ENCODE data around the gene SGMS1.
"Not testable (repeated sequence)": the region's sequence is repeated elsewhere in the genome, so short reads cannot be mapped to it uniquely, and the experiment has no call there.

The SGMS1 gene

DNA sequence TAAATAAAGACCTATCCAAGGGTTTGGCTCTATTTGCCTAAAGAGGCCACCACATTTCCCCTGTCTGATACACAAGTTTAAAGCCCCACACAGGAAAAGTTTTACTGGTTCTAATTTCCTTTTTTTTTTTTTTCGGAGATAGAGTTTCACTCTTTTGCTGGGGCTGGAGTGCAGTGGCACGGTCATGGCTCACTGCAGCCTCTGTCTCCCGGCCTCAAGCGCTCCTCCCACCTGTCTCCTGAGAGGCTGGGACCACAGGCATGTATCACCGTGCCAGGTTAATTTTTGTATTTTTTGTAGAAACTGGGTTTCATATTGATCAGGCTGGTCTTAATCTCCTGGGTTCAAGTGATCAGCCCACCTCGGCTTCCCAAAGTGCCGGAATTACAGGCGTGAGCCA, 319.1 kb downstream of the SGMS1 start:
- DNase-seq (ENCODE audit: low spot score), result no peak

DNA sequence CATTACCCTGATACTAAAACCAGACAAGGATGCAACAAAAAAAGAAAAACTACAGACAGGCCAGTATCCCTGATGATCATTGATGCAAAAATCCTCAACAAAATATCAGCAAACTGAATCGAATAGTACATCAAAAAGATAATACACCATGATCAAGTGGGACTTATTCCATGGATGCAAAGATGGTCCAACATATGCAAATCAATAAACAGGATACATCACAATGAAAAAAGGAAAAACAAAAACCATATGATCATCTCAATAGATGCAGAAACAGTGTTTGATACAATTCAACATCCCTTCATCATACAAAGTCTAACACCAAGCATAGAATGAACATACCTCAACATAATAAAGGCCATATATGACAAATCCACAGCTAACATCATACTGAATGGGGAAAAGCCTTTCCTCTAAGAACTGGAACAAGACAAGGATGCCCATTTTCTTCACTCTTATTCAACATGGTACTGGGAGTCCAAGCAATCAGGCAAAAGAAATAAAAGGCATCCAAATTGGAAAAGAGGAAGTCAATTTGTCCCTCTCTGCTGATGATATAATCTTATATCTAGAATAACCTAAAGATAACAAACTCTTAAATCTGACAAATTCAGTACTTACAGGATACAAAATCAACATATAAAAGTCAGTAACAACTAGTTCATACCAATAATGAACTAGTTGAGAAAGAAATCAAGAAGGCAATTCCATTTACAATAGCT, 323.6 kb downstream of the SGMS1 start:
- no peak for DNase-seq (ENCODE audit: low spot score)

DNA sequence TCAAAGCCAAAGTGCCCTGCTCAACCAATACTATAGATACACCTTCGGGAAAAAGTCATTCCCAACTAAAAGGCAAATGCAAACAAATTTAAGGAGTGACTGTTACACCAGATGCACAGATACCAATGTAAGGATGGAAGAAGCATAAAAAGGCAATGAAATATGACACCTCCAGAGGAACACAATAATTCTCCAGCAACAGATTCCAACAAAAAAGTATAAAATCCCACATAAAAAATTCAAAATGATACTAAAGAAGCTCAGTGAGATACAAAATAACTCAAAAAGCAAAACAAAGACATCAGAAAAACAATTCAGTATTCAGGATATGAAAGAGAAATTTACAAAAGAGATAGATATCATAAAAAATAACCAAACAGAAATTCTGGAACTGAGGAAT, 328.4 kb downstream of the SGMS1 start:
- DNase-seq (ENCODE audit: low spot score), result no peak

DNA sequence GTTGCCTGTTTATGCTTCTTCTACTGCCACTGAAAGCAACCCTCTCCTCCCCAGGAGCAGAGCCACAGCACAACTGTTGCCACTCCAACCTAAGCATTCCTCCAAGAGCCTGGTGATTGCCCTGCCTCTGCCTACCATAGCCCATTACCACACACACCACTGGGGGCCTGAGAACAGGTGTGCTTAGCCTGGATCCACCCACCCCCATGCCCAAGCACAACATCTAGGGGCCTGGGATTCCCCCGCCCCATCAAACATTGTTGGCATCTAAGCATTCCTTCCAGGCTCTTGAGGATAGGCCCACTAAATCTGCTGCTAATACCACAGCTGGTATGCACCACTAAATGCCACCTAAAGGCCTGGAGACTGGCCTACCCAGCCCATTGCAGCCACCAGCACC, 329.2 kb downstream of the SGMS1 start:
- DNase-seq (ENCODE audit: low spot score), result no peak

DNA sequence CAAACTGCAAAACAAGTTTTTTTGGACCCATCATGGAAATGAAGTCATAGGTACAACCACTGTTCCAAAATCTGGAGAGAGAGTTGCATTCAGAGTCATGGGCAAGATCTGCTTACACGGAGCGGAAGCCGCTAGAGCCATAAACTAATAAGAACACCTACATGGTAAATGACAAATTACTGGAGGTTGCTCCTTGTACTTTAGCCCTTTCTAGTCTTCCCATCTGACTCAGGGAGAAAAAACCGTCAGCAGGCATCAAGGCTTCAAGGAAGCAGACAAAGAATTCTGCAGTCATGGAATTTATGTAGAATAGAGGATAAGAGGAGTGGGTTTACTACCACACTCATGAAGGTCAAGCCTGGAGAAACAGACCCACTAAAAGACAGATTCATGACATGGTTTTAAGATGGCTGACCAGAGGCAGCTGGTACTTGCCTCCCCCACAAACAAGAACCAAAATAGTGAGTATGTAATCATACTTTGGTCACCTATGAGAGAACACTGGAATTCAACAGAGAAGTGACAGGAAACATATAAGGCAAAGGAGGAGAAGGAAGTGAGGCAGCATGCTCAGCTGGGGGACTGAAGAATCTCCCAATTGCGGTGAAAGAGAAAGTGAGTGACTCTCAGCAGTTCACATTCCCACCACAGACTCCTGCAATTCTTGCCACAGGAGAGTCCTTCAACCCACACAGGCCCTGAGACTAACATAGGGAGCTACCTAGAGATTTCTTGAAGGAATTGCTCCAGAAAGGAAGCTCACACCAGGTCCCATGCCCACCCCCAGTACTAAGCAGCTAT, 330.0 kb downstream of the SGMS1 start:
- no peak for DNase-seq (ENCODE audit: low spot score)

DNA sequence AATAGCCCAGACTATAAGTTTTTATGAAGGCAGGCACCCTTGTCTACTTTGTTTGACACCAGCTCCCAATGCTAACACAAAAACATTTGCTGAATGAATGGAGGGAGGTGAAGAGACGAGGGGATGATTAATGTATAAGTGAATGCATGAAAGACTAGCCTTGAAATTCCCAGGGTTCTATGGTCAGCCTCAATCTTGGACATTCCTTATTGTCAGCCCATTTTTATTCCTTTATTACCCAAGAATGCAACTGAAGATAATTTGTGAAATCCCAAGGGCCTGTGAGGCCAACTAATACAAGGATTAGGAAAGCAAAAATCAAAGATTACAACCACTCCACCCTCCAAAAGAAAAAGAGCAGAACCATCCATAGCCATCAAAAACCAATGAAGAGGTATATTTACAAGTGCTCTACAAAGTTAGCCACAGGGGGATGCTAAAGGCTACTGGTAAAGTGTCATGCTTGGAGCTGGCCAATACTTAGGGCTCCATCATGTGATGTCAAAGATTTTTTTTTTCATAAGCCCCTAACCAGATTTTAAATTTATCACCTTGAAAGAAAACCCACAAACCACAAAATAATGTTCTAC, 332.4 kb downstream of the SGMS1 start:
- DNase-seq (ENCODE audit: low spot score), result peak; percentile 23

DNA sequence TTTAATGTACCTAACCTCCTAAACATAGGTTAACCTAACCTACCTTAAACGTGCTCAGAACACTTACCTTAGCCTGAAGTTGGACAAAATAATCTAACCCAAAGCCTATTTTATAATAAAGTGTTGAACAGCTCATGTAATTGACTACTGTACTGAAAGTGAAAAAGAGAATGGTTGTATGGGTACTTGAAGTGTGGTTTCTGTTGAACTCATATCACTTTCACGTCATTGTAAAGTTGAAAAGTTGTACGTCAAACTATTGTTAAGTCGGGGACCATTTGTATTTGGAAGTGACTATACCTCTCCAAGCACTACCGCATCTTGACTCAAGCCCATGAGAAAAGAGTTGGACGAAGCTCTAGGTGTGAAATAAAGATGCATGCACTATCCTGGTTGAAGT, 334.6 kb downstream of the SGMS1 start:
- no peak for DNase-seq (ENCODE audit: low spot score)

DNA sequence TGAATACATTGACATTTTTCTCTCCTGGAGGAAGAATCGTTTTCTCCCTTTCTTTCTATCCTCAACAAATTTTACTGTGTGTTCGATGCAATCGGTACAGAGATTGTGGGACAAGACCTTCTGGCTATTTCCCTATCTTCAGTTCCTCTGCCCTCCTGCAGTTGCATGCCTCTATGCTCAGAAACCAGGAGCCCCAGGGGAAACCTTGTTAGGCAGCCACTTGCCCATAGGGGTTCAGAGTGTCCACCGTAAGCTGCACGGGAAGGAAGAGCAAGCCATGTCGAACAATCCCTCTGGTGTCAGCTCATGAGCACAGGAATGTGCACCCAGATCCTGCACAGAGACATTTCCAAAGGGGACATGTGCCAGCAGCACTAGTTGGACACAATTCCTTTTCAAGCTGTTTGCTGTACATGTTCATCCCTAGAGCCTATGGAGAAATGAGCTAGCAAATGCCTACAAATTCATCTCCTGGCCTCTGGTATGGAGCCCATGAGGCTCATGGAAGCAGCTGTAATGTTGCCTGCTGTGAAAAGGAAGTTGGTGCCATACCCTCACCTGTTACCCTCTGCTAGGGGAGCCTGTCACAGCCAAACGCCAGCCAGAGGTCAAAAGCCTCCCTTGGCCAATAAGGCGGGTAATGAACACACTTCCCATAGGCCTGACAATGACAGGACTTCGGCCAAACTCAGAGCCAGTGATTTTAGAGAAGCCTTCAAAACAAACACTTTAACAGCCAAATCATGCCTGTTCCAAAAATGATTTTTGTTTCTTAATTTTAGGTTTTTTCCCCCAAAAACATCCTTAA, 336.6 kb downstream of the SGMS1 start:
- no peak for DNase-seq (ENCODE audit: low spot score)

DNA sequence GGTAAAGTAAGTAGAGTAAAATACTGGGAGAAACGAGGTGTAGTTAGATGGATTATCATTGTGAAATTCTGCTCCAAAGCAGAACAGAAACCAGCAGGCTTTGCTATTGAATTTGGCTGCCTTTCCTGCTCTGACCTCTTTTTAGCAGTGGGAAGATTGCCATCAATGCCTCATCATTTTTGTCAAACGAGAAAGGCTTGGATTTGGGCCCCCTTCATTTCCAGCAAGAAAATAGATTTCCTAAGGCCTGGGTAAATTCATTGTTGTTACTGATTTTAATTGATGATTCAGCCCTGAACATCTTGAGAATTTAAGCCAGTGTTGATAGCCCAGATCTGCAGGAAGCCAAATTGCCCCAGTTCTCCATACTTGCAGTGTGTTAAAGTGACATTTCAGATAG, 337.2 kb downstream of the SGMS1 start:
- DNase-seq (ENCODE audit: low spot score), result no peak

DNA sequence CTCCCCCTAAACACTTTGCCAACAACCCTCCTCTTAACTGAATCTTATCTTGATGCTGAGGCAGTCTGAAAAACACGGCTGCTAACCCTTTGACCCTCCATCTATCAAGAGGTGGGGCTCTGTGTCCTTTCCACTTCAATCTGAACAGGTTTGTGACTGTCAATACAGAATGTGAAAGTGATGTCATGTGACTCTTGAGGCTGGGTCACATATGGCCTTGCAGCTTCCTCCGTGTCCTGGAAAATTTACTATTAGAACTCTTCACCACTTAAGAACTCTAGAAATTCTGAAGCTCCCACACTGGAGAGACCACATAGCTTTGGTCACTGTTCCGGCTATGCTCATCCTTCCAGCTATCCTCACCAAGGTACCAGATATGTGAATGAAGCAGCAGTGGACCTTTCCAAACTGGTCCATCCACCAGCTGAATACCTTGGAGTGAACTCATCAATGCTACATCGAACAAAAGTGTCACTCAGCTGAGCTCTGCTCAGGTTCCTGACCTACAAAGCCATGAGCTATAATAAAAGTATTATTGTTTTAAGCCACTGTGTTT, 341.7 kb downstream of the SGMS1 start:
- no peak for DNase-seq (ENCODE audit: low spot score)

DNA sequence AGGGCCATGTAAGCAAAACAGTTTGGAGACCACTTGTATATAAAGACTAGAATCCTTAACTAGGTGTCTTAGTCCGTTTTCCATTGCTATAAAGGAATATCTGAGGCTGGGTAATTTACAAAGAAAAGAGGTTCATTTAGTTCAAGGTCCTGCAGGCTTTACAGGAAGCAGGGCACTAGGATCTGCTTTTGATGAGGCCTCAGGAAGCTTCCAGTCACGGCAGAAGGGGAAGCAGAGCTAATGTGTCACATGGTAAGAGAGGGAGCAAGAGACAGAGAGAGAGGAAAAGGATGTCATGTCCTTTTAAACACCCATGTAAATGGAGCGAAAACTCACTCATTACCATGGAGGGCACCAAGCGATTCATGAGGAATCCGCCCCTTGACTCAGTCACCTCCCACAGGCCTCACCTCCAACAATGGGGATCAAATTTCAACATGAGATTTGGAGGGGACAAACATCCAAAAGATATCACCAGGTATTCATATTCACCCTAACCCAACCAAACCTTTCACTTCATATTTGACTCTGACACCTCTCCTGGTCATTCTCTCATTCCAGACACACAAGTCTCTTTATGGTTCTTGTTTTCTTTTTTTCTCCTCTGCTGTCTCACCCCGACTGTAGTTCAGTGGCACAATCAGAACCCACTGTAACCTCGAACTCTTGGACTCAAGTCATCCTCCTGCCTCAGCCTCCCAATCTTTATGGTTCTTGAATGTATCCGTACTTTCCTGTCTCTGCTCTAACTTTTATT, 342.4 kb downstream of the SGMS1 start:
- DNase-seq (ENCODE audit: low spot score), result no peak

DNA sequence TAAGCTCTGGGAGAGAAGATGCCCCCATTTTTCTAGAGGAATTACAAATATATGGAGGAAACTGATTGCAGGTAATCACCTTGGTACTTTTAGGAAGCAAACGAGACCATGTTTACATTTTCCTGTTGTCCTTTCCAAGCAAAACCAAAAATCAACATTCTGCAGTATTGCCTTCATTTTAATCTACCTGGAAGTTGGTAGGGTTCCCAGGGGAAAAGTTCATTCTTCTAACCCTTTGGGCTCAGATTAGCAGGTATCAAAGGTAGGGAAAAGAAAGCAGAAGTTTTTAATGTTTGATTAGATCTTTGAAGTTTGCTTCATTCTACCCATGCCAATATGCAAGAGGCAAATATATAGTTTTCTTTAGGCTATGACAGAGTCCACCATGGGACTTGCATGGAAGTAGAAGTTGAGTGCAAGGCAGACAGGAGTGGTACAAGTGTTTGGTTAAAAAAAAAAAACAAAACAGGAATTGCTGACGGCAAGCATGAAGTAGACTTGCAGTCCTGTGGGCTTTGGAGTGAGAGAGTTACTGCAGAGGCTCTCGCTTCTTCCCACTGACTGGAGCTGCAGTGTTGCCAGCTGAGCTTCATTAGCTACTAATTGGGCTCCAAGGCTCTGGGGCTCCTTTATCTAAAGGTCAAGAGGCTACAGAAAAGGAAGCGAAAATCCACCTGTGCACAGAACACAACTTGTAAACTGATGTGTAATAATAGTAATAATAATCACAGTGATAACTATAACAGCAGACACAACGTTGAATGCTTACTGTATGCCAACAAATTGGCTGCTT, 343.5 kb downstream of the SGMS1 start:
- no peak for DNase-seq (ENCODE audit: low spot score)

DNA sequence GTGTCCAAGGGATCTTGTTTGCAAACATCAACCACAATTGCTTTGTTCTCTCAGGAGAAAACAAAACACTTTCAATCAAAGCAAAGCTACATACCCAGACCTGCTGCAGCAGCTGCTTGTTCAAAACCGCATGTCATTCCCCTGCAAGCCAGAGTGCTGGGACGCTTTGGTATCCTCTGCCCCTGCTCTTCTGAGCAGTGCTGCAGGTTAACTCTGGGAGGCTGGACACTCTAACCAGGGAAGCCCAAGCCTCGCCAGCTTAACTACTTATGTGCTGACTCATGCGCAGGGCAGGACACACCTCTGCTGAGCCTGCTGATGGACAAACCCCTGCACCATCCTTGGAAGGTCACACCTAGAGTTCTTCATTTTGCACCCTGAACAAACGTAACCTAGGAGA, 344.3 kb downstream of the SGMS1 start:
- DNase-seq (ENCODE audit: low spot score), result peak; percentile 23

DNA sequence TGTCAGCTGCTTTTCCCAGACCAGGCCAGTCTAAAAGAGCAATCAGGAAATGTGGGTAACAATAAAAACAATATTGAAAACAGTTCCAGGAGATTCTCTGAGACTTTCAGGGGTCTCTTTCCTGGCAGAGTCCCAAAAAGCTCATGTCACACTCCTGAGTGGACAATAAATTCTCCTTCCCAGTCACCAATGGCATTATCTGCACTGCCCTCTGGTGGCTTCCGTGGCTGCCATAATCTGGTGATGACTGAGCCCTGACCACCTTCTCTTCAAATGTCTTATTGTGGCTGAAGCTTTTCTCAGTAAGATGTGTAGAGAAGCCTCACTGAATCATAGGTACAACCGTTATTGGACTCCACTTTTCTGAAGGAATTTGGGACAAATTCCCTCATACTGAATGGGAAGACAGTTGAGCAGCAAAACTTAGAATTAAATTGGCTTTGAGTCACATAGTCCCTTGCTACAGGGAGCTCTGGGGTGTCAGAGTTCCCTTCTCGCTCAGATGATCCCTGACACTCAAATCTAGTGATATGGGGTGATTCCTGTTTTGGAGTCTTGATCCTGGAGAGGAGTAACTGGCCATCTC, 348.0 kb downstream of the SGMS1 start:
- peak; percentile 35 for DNase-seq (ENCODE audit: low spot score)

DNA sequence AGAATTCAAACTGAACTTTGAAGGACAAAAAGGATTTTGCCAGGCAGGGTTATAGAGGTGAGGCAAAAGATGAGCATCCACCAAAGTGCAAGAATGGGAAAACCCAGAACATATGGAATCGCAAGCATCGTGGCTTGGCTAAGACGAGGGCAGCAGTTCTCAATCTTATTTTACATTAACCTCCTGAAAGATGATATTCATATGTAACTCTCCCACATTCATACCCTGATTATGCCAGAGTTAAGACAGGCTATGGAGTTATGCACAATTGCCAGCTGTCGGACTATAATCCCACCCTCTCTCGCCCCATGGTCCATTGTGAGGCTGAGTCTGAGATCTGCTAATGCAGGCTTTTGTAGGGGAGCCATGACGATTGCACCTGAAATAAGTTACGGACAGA, 351.2 kb downstream of the SGMS1 start:
- DNase-seq (ENCODE audit: low spot score), result no peak

DNA sequence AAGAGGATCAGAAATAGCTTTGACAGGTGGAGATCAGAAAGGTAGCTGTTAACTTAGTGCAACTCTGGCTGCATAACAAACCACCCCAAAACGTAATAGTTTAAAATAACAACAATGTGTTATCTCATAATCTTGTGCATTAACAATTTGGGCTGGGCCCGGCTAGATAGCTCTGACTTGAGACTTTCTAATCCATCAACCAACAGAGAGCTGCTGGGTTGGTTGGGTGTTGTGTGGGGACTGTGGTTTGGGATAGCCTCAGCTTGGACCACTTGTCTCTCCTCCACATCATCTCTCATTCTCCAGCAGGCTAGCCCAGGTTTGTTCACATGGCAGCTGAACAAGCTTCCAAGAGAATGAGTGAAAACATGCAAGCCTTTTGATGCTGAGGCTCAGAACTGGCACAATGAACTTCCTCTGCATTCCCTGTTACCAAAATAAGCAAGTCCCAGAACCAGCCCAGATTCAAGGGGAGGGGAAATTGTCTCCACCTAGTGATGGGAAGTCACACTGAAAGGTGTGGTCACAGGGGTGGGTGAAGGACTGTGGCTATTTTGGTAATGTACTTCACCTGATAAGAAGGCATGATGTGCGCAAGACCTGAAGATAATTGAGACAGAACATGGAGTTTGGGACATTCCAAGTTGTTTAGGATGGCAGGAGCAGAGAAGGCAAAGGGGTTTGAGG, 352.0 kb downstream of the SGMS1 start:
- no peak for DNase-seq (ENCODE audit: low spot score)

DNA sequence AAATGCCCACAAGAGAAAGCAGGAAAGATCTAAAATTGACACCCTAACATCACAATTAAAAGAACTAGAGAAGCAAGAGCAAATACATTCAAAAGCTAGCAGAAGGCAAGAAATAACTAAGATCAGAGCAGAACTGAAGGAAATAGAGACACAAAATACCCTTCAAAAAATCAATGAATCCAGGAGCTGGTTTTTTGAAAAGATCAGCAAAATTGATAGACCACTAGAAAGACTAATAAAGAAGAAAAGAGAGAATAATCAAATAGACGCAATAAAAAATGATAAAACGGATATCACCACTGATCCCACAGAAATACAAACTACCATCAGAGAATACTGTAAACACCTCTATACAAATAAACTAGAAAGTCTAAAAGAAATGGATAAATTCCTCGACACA, 355.9 kb downstream of the SGMS1 start:
- DNase-seq (ENCODE audit: low spot score), result not testable (repeated sequence)

DNA sequence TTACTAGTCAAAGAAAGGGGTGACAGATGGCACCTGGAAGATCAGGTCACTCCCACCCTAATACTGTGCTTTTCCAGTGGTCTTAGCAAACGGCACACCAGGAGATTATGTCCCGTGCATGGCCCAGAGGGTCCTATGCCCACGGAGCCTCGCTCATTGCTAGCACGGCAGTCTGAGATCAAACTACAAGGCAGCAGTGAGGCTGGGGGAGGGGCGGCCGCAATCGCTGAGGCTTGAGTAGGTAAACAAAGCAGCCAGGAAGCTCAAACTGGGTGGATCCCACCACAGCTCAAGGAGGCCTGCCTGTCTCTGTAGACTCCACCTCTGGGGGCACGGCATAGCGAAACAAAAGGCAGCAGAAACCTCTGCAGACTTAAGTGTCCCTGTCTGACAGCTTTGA, 361.1 kb downstream of the SGMS1 start:
- DNase-seq (ENCODE audit: low spot score), result not testable (repeated sequence)

DNA sequence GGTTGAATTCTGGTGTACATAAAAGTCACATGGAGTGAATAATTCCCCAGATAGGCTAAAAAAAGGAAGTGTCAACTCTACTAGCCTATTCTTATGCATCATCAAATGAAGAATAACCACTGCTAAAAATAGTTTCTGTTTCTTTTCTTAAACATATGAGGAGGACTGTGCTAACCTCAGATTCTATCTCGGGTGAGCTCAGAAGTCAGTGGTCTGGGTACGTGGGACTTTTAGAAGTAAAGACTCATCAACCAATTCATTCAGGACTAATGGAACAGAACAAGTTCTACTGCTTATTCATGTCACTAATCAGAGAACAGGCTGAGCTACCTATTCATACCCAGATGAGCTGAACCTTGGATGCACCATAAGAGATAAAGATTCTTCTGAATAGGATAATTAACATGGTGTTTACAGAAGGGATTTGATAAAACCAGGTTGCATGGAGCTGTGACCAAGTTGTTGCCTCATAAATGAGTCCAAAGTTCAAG, 362.9 kb downstream of the SGMS1 start:
- DNase-seq (ENCODE audit: low spot score), result no peak

All from iPS-NIHi11 (cell line).